ENCODE results near the gene SLC28A1.

- TF ChIP-seq CTCF (IDR thresholded peaks at IDR 0.05) (no peak), POLR2A (IDR thresholded peaks at IDR 0.05) (no peak)
Measured at GRCh38 chr15:84928843-84929168, 44.3 kb downstream of the SLC28A1 start.
